ENCODE measurements around the gene PRRX2.

DNA sequence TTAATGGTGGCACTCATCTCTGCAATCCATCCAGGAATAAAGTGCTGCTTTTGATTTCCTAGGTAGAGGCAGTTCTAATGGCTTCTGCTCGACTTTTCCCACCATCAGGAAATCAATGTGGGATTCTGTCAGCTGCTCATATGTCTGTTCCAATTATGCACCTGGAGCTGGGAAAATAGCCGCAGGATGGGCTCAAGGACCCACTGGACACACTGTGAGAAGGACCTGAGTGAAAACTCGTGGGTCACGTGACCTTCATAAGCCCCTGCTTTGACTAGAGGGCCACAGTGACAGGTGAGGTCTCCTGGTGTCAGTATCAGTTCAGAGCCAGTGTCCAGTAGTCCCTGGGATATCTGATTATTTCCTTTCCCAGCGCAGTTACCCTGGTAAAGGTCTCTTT is 105.3 kb downstream of the PRRX2 start:
- TF ChIP-seq, protein P1, sequence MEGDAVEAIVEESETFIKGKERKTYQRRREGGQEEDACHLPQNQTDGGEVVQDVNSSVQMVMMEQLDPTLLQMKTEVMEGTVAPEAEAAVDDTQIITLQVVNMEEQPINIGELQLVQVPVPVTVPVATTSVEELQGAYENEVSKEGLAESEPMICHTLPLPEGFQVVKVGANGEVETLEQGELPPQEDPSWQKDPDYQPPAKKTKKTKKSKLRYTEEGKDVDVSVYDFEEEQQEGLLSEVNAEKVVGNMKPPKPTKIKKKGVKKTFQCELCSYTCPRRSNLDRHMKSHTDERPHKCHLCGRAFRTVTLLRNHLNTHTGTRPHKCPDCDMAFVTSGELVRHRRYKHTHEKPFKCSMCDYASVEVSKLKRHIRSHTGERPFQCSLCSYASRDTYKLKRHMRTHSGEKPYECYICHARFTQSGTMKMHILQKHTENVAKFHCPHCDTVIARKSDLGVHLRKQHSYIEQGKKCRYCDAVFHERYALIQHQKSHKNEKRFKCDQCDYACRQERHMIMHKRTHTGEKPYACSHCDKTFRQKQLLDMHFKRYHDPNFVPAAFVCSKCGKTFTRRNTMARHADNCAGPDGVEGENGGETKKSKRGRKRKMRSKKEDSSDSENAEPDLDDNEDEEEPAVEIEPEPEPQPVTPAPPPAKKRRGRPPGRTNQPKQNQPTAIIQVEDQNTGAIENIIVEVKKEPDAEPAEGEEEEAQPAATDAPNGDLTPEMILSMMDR (IDR thresholded peaks at IDR 0.05) = no peak
- no peak for TF ChIP-seq POLR2A (IDR thresholded peaks at IDR 0.05)
